MM.1S (cell line): ENCODE results near the gene NBAS.

Experiments used
- DNase-seq: peaks from one replicate; pipeline ENCODE4 v3.0.0-alpha.2; 2015
- H2AFZ ChIP-seq: fragments of 300-600 bp; sonication (generic); 2 replicates; pipeline ENCODE4 v1.6.0; 2016; ENCODE audit warnings: antibody characterized with exemption, low read length
- H3F3A ChIP-seq: fragments of 300-600 bp; sonication (generic); 2 replicates; pipeline ENCODE4 v1.6.1; 2016; ENCODE audit warnings: mild to moderate bottlenecking, antibody characterized with exemption, low read length, moderate library complexity, mixed read lengths; ENCODE audit not compliant: insufficient read depth
- H3K27ac ChIP-seq: fragments of 300-600 bp; sonication (generic); 2 replicates; pipeline ENCODE4 v1.5.1; 2016; ENCODE audit warnings: mild to moderate bottlenecking, low read length
- H3K27me3 ChIP-seq: fragments of 300-600 bp; sonication (generic); replicated peaks from 2 replicates; pipeline ENCODE4 v1.6.0; 2016; ENCODE audit warnings: low read length; ENCODE audit not compliant: insufficient read depth
- H3K36me3 ChIP-seq: fragments of 300-600 bp; sonication (generic); replicated peaks from 2 replicates; pipeline ENCODE4 v1.6.1; 2016; ENCODE audit warnings: mild to moderate bottlenecking, low read length, mixed read lengths; ENCODE audit not compliant: insufficient read depth
- H3K4me1 ChIP-seq: fragments of 300-600 bp; sonication (generic); 2 replicates; pipeline ENCODE4 v1.6.1; 2016; ENCODE audit warnings: low read length, mixed read lengths
- H3K4me2 ChIP-seq: fragments of 300-600 bp; sonication (generic); 2 replicates; pipeline ENCODE4 v1.6.0; 2016; ENCODE audit warnings: low read depth, low read length
- H3K4me3 ChIP-seq: fragments of 300-600 bp; sonication (generic); 2 replicates; pipeline ENCODE4 v1.5.1; 2016; ENCODE audit warnings: low read length, mixed read lengths
- H3K79me2 ChIP-seq: fragments of 300-600 bp; sonication (generic); 2 replicates; pipeline ENCODE4 v1.6.1; 2016; ENCODE audit warnings: mixed run types, low read length, mixed read lengths
- H3K9ac ChIP-seq: fragments of 300-600 bp; sonication (generic); 2 replicates; pipeline ENCODE4 v1.6.1; 2016; ENCODE audit warnings: low read length, mixed read lengths
- H3K9me2 ChIP-seq: fragments of 300-600 bp; sonication (generic); replicated peaks from 2 replicates; pipeline ENCODE4 v1.6.1; 2016; ENCODE audit warnings: mild to moderate bottlenecking, low read length, mixed read lengths; ENCODE audit not compliant: insufficient read depth
- H3K9me3 ChIP-seq: fragments of 300-600 bp; sonication (generic); replicated peaks from 2 replicates; pipeline ENCODE4 v1.6.1; 2016; ENCODE audit warnings: mild to moderate bottlenecking, low read length, mixed read lengths; ENCODE audit not compliant: insufficient read depth
- H4K20me1 ChIP-seq: fragments of 300-600 bp; sonication (generic); 2 replicates; pipeline ENCODE4 v1.6.1; 2016; ENCODE audit warnings: mild to moderate bottlenecking, low read length, moderate library complexity, mixed read lengths; ENCODE audit not compliant: insufficient read depth
- EZH2 ChIP-seq: fragments of 300-600 bp; sonication (generic); optimal IDR thresholded peaks from 2 replicates; pipeline ENCODE3; 2017; ENCODE audit warnings: low read depth, mild to moderate bottlenecking, antibody characterized with exemption, low read length, mixed read lengths
- EZH2phosphoT487 ChIP-seq: fragments of 300-600 bp; sonication (generic); IDR thresholded peaks from 2 replicates; pipeline ENCODE4 v1.6.1; 2018; ENCODE audit warnings: antibody characterized with exemption, low read length
- TF ChIP-seq, protein P1 (sequence below): fragments of 300-600 bp; sonication (generic); IDR thresholded peaks from 2 replicates; pipeline ENCODE4 v1.5.1; 2016; ENCODE audit warnings: antibody characterized with exemption, low read length, mixed read lengths

The NBAS gene

DNA sequence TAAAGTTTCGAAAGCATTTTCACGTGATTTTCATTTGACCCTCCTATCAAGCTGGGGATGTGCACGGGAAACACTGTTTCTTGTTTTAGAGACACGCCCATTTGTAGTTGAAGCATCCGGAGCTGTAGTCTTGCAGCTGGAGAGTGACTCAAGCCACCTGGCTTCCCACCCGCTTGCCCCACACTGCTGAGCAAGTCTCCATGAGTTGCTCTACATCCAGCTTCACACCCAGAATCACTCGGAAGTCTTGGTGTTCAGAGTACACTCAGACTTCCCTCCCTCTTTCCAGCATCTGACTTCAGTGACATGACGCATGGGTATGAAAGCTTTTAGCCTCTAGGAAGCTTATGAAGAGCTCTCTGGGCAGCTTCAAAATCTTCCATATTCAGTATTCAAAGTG is 262.4 kb downstream of the NBAS start:
- H3K27me3 ChIP-seq, result no peaks in the 10 kb centered on the region
- no peak for TF ChIP-seq EZH2phosphoT487
- no peak for TF ChIP-seq EZH2
- TF ChIP-seq, protein P1, sequence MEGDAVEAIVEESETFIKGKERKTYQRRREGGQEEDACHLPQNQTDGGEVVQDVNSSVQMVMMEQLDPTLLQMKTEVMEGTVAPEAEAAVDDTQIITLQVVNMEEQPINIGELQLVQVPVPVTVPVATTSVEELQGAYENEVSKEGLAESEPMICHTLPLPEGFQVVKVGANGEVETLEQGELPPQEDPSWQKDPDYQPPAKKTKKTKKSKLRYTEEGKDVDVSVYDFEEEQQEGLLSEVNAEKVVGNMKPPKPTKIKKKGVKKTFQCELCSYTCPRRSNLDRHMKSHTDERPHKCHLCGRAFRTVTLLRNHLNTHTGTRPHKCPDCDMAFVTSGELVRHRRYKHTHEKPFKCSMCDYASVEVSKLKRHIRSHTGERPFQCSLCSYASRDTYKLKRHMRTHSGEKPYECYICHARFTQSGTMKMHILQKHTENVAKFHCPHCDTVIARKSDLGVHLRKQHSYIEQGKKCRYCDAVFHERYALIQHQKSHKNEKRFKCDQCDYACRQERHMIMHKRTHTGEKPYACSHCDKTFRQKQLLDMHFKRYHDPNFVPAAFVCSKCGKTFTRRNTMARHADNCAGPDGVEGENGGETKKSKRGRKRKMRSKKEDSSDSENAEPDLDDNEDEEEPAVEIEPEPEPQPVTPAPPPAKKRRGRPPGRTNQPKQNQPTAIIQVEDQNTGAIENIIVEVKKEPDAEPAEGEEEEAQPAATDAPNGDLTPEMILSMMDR, result no peak
- H3K36me3 ChIP-seq, result 0 out of 2 replicates have a peak, but pooled peaks cover 2% of the 10 kb centered on the region
- no peaks in the 10 kb centered on the region for H3F3A ChIP-seq
- no peaks in the 10 kb centered on the region for H3K9me3 ChIP-seq
- no peak overlapping the region for H3K4me2 ChIP-seq
- no peaks in the 10 kb centered on the region for H3K79me2 ChIP-seq
- H3K9me2 ChIP-seq, result no peaks in the 10 kb centered on the region
- no peak for DNase-seq
- H3K9ac ChIP-seq, result no peak overlapping the region
- no peaks in the 10 kb centered on the region for H4K20me1 ChIP-seq
- H3K4me3 ChIP-seq, result no peak overlapping the region
- no peak overlapping the region for H2AFZ ChIP-seq
- no peak overlapping the region for H3K27ac ChIP-seq
- no peaks in the 10 kb centered on the region for H3K4me1 ChIP-seq

DNA sequence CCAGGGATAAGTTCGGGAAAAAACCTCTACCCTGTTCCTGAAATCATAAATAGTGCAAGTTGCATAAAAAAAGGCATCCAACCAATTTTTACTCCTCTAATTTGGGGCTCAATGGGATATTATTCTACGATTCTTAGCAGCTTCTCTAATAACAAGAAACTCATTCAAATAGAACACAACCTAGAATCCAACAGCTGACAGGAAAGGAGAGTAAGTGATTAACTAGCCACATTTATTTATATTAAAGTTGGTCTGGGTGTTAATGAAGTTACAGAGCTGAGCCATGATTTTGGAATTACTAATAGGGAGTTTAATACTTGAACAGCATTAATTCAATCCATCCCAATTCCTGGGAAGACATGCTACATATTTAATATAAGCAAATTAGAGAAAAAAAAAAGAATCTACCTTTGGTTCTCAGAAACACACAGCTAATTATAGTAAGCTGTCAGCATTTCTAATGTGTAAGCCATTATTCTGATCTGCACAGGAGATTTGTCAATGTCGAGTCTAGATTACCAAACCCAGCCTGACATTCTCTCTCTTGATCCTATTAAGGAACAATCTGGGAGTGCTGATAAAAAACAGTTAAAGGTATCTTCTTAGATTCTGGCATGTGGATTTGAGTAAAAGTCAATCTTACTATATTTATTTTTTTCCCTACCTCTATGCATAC is 267.7 kb downstream of the NBAS start:
- Histone ChIP-seq H3K27ac (no peak overlapping the region), H3K9me3 (no peaks in the 10 kb centered on the region), H2AFZ (no peak overlapping the region), H3K4me3 (no peak overlapping the region), H3K27me3 (no peaks in the 10 kb centered on the region), H3K36me3 (no peaks in the 10 kb centered on the region), H3K4me1 (no peaks in the 10 kb centered on the region), H3K4me2 (no peak overlapping the region), H3K9ac (no peak overlapping the region), H3K9me2 (no peaks in the 10 kb centered on the region), H3K79me2 (no peaks in the 10 kb centered on the region), H4K20me1 (no peaks in the 10 kb centered on the region), H3F3A (no peaks in the 10 kb centered on the region)
- no peak for DNase-seq
- TF ChIP-seq, protein P1, result no peak
- TF ChIP-seq EZH2 (no peak), EZH2phosphoT487 (no peak)

DNA sequence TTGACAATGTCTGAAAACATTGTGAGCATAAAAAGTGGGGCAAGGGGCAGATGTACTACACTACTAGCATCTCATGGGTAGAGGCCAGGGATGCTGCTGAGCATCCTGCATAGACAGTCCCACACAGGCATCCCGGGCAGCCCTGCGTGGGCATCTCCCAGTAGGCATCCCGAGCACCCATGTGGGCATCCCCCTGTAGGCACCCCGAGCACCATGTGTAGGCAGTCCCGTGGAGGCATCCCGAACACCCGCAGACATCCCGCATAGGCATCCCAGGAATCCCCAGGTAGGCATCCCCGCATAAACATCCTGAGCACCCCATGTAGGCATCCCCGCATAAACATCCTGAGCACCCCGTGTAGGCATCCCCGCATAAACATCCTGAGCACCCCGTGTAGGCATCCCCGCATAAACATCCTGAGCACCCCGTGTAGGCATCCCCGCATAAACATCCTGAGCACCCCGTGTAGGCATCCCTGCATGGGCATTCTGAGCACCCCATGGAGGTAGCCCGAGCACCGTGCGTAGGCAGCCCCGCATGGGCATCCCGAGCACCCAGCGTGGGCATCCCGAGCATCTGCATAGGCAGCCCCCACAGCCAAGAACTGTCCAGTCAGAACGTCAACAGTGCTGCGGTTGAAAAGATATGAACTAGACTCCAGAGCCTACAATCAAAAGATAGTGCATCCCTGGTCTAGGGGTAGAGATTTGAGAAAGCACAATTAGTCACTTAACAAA is 273.5 kb downstream of the NBAS start:
- Histone ChIP-seq H3K36me3 (no peaks in the 10 kb centered on the region), H3K9me2 (no peaks in the 10 kb centered on the region), H2AFZ (no peak overlapping the region), H3K27me3 (no peaks in the 10 kb centered on the region), H3K9me3 (no peaks in the 10 kb centered on the region), H3K9ac (no peak overlapping the region), H3K4me3 (no peak overlapping the region), H3K79me2 (no peaks in the 10 kb centered on the region), H3K27ac (no peak overlapping the region), H4K20me1 (no peaks in the 10 kb centered on the region), H3F3A (no peaks in the 10 kb centered on the region), H3K4me1 (no peaks in the 10 kb centered on the region), H3K4me2 (no peak overlapping the region)
- TF ChIP-seq, protein P1, result no peak
- TF ChIP-seq EZH2, result no peak
- TF ChIP-seq EZH2phosphoT487, result no peak
- no peak for DNase-seq
